Left lobe of liver (tissue), 2 donors: Measurements from ENCODE around the gene LDLRAD4. TPM values are rescaled to one million over a fixed set of nuclear protein-coding genes. Genes with fewer than 3 reads are reported as not detected.

Source experiments
- ATAC-seq: fragments of 200-7000 bp; cut with Tn5 transposase; one replicate; pipeline ENCODE4 v1.9.1; 2020; ENCODE audit warnings: mild to moderate bottlenecking, moderate library complexity
- DNase-seq: peaks from one replicate; pipeline ENCODE4 v3.0.0-alpha.2; 2020; ENCODE audit warnings: low spot score
- total RNA-seq: library from RNA; stranded (reverse); gene quantifications from one replicate; pipeline ENCODE4 v1.2.1, GENCODE V29; 2021
- donor health status: DM: no; HTN: no; CAD: no; lungs with moderate emphysema.
- donor health status: DM: no; HTN: yes; CAD: no.

LDLRAD4 gene
- total RNA-seq, 1 donor from 2014 or later, result 41.9 TPM

DNA sequence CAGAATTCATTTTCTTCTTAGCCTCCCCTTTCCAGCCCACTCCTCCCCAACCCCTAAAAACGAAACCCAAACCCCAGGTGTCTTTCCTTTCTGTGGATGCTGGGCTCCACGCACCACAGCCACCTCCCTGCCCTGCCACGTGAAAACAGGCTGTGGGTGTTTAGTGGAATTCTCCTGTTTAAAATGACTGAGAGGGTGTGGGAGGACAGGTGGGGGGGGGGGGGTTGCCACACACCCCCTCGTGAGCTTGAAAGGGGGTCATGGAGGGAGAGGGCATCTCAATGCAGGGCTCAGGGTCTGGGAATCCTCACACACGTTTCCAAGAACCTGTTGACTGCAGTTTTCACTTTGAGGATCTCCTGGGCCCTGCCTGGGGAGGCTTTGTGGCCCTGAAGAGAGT lies 397.5 kb downstream of the LDLRAD4 start:
- ATAC-seq, result no peak
- DNase-seq, result peak; percentile 5

DNA sequence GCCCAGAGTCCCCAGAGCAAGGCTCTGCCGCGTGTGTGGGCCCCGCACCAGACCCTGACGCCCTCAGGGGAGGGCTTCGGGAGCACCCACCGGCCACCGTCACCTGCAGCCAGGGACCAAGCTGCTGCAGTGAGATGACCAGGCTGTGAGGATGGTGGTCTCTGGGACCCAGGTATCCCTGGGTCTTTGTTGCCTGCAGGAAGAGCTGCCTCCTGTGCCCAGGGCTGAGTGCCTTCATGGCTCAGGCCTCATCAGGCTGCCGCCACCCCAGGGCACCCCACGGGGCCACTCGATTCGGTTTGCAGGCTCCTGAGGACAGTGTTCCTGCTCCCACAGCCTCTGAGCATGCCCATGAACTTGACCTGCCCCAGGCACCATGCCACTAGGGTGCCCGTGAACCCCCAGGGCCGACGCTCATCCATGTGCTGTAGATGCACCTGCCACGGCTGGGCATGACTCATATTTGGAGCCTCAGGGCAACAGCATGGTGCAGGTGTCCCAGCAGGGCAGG lies 398.0 kb downstream of the LDLRAD4 start:
- DNase-seq (peak; percentile 27), ATAC-seq (no peak)

DNA sequence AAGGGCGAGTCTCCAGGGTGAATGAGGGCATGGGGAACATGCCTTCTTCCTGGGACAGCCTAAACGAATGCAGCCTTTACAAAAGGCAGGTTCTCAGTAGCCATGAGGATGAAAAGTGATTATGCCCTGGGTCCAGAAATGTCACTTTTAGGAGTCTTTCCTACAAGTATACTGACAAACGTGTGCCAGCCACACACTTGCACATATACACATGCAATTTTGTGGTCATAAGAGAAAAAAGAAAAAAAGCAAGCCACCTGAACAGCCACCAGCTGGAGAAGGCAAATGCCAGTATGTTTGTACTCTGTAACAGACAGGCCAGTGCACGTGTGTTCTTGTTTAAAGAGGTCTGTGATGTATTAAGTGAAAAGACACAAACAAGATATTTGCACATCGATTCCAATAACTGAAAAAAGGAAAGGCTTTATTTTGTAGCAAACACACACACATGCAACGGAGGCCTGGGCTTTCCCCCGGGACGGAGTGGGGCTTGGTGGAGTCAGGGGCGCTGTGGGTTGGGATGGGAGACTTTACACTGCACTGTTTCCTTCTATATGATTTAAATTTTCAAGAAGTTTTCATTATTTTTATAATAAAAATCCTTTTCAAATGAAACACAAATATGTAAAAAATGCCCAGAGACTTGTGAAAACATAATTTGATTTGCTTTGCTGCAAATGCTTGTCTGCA lies 399.4 kb downstream of the LDLRAD4 start:
- DNase-seq (no peak), ATAC-seq (no peak)

DNA sequence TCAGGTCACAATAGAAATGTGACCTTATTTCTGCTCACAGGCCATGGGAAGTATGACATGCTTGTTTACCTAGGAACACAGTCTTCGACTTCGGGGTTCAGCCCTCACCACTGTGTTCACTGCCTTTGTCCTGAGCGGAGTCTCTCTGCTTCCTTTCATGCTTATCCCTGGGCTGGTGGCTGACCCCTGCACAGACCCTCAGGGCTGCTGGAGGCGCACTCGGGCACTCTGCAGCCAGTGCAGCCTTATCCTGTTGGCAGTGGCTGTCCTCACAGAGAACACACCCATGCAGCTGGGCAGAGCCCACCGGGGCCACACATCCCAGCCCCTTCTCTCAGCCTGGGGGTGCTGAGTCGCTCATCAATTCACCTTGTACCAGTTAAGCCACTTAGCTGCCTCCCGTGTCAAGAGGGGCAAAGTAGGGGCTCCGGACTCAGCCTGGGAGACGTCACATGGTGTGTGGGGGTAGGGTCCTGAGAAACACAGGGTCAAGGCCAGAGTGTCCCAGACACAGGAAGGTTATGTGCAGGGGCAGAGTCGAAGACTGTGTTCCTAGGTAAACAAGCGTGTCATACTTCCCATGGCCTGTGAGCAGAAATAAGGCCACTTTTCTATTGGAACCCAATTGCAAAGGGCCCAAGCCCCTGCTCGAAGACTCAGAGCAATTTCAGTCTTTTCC lies 400.3 kb downstream of the LDLRAD4 start:
- DNase-seq (peak; percentile 30), ATAC-seq (no peak)

DNA sequence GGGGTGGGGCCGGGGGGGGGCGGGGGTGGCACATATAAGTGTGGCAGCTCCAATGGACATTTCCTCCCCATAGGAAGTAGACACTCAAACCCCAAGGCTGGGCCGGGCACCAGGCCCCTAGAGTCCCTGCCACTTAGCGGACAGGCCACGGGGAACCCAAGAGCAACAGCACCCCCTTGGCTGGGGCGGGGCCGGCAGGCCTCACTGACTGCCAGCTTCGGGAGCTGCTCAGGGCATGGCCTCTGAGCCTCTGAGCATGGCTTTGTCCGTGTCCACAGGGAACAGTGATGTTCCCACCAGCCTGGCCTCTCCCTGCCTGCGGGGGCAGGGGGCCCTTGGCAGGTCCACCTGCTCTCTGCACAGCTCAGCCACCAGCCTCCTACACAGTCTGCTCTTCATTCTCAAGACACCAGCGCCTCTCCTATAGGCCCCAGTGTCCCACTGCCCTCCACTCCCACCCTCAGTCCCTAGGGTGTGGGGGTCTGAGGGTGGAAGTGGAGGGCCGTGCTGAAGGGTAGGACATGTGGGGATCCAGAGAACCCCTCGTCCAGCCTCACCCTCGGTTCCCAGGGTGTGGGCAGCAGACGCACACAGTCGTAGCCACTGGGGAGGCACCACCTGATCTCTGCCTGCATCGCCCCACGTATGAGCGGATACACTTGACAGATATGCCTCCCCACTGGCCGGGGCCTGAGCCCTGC lies 401.1 kb downstream of the LDLRAD4 start:
- DNase-seq, result peak; percentile 40
- no peak for ATAC-seq

DNA sequence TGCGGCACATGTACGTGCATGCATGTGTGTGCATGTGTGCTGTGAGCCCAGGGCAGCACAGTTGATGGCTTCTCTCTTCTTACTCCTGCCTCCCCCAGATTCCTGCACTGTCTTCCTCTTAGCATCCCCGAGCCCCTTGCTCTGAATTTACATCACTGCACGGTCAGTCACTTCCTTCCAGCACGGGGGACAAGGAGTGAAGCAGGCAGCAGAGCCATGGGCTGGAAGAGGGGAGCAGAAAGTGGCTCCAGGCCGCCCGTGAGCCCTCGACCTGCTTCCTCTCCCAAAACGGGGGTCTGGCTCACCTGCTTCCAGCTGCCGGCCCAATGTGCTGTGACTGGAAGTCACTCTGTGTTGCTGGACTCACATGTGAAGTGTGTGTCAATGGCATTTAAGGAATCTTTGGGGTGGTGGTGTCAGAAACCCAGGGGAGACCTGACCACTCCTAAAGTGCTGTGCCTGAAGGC lies 401.7 kb downstream of the LDLRAD4 start:
- DNase-seq, result peak; percentile 33
- no peak for ATAC-seq

DNA sequence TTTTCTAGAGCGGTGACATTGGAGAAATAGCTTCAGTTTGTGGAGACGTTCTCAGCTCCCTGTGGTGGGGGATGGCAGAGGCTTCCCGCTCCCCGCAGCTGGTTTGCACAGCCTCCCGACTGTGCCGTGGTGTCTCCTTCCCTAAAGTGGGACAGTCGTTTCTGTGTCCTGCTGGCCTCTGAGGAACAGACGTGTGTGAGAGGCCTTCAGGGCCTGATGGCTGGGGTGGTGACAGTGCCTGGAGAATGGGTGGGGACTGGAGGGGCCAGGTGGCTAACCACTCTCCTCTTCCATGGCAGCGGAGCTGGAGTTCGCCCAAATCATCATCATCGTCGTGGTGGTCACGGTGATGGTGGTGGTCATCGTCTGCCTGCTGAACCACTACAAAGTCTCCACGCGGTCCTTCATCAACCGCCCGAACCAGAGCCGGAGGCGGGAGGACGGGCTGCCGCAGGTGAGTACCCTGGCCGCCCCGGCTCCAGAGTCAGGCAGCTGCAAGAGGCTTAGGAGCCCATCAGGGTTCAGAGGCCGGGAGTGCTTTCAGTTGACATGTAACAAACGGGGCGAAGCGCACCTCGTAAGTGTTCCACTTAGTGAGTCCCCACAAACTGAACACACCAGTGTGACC lies 402.4 kb downstream of the LDLRAD4 start:
- DNase-seq (peak; percentile 27), ATAC-seq (no peak)

DNA sequence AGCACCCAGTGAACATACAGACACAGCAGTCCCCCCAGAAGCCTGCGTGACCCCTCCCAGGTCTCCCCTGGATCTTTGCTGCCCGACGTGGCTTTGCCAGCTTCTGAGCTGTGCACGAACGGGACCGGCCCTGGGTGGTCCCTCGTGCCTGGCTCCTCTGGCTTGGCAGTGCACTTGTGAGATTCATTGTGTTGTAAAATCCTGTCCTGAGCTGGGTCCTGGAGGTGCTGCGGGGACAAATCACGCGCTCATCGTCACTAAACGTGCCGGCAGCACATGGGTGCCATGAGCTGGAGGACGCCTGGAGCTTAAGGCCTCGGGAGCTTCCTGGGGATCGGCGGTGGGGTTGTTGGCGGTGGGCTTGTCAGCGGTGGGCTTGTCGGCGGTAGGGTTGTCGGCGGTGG lies 402.9 kb downstream of the LDLRAD4 start:
- ATAC-seq (no peak), DNase-seq (no peak)

DNA sequence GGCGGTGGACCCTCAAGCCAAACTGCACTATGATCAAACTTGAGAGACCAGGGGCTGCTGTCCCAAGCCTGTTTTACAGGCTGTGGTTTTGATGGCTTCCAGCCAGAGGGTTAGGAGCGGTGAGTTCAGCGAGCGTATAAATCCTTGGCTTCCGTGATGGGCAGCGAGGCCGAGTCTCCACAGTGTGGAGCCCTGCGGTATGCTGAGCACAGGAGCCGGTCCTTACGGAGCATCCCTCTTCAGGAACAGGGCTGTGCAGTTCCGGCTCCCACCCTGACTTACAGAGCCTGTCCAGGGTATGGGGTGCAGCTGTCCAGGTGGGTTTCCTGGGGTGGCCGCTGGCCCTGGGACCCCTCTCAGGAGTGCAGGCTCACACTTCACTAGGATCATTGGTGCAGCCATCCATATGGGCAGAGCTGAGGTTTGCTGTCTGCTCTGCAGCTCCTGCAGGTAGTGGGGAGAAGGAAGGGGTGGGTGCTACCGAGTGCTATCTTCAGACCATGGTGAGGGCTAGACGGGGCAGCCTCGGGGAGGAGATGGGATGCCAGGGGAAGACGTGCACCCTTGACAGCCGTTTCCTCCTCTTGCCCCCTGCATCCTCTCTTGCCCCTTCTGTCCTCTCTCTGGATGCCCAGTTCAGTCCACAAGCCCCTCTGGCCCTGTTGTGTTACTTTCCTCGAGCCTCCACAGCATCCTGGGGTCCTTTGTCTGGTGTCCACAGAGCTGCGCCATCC lies 403.5 kb downstream of the LDLRAD4 start:
- DNase-seq (no peak), ATAC-seq (no peak)

DNA sequence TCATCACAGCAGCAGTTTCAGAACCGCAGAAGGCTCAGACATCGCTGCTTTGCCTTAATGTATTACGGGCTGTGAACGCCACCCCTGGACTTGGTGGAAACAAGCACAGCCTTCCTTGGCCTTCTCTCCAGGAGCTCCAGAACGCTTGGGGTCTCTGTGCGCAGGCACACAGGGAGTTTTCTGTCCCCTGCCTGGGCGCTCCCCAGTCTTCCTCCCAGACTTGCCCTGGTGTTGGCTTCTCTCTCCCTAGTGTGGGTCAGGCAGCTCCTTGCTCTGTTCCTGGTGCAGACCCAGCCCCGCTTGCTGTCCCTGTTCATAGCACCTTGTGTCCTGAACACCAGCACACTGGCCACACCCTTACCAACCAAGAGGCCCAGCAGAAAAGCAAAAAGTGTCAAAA lies 404.2 kb downstream of the LDLRAD4 start:
- no peak for DNase-seq
- ATAC-seq, result no peak

DNA sequence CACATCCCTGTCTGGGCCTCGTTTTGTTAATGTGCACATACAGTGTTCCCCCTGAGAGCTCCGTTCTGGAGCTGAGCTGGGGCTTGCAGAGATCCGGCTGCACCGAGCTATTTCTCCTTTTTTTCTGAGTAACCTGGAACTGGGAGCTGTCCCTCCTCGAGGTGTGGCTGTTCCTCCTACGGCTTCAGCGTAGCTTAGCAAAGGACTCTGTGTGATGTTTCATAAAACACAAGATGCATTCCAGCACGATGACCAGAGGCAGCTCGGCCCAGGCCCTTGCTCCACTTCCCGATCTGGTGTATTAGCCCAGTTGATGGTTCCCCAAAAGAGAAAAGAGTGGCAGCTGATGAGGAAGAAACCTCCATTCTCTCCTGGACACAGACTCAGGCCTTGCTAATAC lies 404.8 kb downstream of the LDLRAD4 start:
- ATAC-seq, result peak; percentile 6

DNA sequence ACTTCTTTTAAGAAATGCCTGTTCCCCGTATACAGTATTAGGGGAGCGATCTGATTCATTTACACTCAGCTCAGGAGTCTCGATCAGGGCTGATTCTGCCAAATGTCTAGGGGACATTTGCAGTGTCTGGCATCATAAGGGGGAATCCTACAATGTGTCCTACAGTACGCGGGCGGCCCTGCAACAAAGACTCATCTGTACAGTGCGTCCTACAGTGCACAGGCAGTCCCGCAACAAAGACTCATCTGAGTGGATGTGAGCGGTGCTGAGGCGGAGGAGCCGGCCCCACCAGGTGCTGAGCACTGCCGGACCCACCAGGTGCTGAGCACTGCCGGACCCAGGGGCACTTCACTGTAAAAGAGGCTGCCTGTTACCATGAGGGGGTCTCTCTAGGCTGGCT lies 405.3 kb downstream of the LDLRAD4 start:
- DNase-seq (no peak), ATAC-seq (no peak)

More for the DNA sequence above, 404.8 kb downstream of the LDLRAD4 start:
- DNase-seq, result no peak

DNA sequence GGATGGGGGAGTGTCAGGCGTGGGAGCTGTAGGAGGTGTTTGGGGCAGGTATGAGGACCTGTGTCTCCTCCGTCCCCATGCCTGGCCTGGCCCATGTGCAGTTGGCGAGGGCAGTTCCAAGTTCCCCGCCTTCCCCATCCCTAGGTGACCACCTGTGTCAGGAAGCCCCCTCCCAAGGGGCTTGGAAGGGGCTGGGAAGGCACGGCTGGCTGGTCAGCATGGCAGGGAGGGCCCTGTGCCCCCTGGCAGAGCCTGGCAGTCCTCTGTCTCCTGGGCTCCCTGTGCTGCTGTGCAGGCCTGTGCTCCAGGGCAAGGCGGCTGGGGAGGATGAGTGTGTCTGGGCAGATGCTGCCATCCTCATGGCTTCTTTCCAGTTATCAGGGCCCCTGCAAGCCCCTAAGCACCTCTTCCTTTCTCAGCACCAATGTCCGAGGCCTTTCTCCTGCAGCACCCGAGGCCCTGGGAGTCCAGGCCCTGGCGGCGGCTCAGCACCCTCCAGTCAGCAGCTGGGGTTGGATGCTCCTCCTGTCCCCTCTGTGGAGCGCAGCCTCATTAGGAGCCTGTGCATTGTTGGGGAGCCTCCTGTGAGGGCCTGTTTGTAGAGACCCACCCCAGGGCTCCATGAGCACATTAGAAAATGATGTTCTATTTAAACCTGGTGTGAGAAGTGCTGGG lies 406.1 kb downstream of the LDLRAD4 start:
- no peak for ATAC-seq
- no peak for DNase-seq

DNA sequence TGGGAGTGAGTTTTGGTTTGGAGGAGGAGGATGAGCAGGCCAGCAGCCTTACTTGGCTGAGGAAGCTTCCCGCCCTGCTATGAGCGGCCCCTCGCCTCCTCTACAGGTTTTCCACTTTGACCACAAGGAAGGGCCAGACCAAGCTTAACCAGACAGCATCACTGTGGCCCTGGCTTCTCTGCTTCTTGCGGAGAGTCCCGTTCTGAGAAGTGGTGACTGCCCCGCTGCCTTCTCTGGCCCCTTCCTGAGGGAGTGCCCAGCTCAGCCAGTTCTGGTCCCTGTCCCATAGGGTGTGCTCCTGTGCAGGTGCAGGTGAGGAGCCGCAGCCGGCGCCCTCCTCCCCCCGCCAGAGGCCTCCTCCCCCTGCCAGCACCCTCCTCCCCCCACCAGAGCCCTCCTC lies 406.8 kb downstream of the LDLRAD4 start:
- DNase-seq, result no peak

DNA sequence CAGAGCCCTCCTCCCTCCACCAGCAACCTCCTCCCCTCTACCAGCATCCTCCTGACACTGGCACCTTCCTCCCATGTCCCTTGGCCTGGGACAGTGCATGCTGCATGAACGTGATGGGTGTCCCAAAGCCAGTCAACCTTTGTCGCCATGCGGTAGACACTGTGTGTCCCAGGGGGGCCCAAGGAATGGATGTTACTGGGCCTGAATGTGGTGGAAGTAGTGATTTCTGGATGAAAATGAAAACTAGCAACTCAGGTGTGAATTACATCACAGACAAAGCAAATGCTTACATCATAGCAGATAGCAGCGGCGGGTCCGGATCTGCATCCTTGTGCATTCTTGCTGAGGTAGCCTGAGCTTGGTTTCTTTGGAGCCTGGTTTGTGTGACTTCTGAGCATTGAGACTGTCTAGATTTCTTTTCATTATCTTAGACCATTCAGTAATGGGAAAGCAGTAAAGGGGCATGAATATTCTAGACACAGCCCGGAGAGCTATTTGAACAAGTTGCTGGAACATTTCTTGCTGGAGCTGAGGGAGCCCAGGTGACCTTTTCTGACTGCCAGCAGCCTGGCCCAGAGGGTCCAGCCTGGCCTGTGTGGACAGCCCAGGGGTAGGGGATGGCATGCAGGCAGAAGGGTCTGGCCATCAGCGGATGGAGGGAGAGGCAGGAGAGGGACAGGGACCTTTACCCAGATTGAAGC lies 407.4 kb downstream of the LDLRAD4 start:
- ATAC-seq (no peak), DNase-seq (no peak)

More for the DNA sequence above, 406.8 kb downstream of the LDLRAD4 start:
- ATAC-seq, result no peak

DNA sequence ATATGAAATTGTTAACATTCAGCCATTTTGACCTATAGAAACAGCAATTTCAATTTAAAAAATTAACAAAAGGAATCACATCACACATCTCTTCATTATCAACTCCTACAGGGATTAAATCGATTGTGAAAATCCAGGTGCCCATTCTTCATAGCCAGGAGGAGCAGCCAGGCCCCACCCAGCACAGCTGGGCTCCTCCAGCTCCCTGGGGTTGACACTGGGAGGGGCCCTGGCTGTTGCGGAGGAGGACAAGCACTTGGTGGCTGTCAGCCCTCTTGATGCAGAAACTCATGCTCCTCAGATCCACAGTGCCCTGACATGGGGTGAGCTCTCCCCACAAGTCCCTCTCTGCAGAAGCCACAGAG lies 408.0 kb downstream of the LDLRAD4 start:
- ATAC-seq, result no peak
- DNase-seq, result no peak

DNA sequence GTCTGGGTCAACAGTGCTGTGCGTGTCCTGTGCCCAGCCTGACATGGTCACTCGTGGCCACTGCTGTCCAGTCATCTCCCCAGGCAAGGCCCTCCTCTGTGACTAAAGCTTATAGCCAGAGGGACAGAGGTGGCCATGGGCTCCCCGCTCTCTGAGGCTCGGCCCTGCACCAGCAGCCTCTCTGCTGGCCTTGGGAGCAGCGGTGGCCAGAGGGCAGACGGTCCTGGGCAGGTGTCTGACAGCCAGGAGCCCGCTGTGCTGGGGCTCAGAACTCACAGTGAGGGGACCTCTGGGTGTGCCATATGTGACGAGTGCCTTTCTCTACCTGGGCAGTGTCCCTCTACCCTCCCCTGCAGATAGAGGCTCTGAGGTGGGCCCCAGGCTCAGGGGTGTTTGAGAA lies 409.1 kb downstream of the LDLRAD4 start:
- ATAC-seq (no peak), DNase-seq (no peak)

DNA sequence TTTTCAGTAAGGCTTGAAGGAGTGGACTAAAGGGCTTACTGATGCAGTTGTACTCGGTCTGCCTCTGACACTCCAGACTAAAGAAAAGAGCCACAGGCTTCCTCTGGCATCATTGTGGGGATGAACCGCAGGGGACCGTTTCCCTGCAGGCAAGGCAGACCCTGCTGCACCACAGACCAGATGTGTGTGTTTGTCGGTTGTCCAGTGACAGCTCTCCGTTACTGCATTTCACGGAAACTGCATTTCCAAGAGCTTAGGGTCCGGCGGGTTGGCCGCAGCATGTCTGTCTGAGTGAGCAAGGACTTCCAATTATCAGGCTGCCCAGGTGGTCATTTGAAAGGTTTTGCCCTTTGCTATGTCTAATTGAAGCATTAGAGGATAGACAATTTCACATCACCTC lies 409.7 kb downstream of the LDLRAD4 start:
- DNase-seq, result no peak
- ATAC-seq, result no peak
